Upper lobe of left lung (tissue), 4 donors: ENCODE measurements around the gene SNCB.
A peak's percentile ranks its signal among the peaks of the same experiment; 100 is the strongest.

Experiments
- POLR2A ChIP-seq, 4 donors: fragments of 450-650 bp; IDR thresholded peaks; one replicate each; pipeline ENCODE4 v1.5.1; 2016 to 2017; ENCODE audit warnings: antibody characterized with exemption in 4 of 4, mild to moderate bottlenecking in 2 of 4
- POLR2AphosphoS5 ChIP-seq, 2 donors: sonication (generic); formaldehyde crosslinking; IDR thresholded peaks; one replicate each; pipeline ENCODE4 v1.5.1; 2017; ENCODE audit warnings: antibody characterized with exemption in 2 of 2
- TF ChIP-seq, protein P1 (sequence below), 6 experiments: fragments of 450-650 bp in 4 of 6; fragments of 200-600 bp in 2 of 6; sonication (generic) in 2 of 6; IDR thresholded peaks; one replicate each; pipeline ENCODE4 v1.5.1; 2016 to 2019; ENCODE audit warnings: antibody characterized with exemption in 6 of 6

DNA sequence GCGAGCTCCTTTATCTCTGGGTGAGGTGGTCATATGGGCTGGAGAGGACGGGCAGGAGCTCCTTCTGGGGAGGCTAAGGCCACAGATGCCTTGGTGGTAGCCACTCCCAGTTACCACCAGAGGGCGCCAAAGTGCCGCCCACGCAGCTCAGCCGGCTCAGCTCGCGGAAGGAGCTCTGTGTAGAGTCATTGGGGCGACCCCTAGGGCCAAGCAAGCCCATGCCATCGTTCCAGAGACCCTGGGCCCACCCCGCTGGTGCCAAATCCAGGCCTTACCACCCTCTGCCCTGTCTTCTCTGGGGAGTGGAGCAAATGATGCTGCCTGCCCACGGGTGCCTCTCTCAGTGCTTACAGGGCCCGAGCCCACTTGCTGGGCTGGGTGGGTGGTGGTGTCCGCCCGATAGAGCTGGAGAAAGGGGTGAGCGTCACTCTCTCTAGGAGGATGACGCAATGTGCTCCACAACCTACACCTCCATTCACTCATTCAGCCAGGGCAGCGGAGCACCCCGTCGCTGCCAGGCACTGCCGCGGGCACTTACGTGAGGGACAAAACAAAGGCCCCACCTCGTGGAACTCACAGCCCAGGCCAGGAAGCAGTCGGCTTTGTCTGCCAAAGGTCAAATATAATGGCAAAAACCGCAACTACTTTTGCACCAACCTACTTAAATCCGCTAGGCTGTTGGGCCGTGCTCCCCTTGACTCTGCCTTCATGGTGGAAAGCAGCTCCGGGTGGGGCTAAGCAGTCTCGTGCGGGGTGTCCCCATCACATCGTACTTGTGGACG is 30.7 kb upstream of the SNCB start:
- TF ChIP-seq, protein P1, sequence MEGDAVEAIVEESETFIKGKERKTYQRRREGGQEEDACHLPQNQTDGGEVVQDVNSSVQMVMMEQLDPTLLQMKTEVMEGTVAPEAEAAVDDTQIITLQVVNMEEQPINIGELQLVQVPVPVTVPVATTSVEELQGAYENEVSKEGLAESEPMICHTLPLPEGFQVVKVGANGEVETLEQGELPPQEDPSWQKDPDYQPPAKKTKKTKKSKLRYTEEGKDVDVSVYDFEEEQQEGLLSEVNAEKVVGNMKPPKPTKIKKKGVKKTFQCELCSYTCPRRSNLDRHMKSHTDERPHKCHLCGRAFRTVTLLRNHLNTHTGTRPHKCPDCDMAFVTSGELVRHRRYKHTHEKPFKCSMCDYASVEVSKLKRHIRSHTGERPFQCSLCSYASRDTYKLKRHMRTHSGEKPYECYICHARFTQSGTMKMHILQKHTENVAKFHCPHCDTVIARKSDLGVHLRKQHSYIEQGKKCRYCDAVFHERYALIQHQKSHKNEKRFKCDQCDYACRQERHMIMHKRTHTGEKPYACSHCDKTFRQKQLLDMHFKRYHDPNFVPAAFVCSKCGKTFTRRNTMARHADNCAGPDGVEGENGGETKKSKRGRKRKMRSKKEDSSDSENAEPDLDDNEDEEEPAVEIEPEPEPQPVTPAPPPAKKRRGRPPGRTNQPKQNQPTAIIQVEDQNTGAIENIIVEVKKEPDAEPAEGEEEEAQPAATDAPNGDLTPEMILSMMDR (IDR thresholded peaks at IDR 0.05), result peak; percentile 86 to 98 (median 94)
- TF ChIP-seq POLR2A (IDR thresholded peaks at IDR 0.05) (no peak), POLR2AphosphoS5 (IDR thresholded peaks at IDR 0.05) (no peak)
